Measurements from ENCODE around the gene CMSS1. TPM values are rescaled to one million over a fixed set of nuclear protein-coding genes. Genes with fewer than 3 reads are reported as not detected.

The CMSS1 gene
- polyA plus RNA-seq, 1 of the 3 experiments (the other 2 are of a cell fraction): 9.1 TPM

- H3K27ac ChIP-seq (ENCODE audit: low read depth in 2 of 2, low read length in 1 of 2): peak overlapping the region; percentile 53 to 81; a peak in 3 of 4 replicates
- peaks cover 2 to 56% of the 10 kb centered on the region in 2 experiments; a peak in 3 of 4 replicates for H3K4me1 ChIP-seq (ENCODE audit: control insufficient read depth in 1 of 2, insufficient read depth in 2 of 2, low read depth in 1 of 2, low read length in 1 of 2)
- 0 out of 2 replicates have a peak overlapping the region, but pooled peaks have one; percentile 17 for H3K4me2 ChIP-seq
- POLR2A ChIA-PET: no interaction called here
- H3K4me3 ChIP-seq (ENCODE audit: low read depth in 2 of 2, low read length in 1 of 2): no peak overlapping the region
- no peak overlapping the region for H2AFZ ChIP-seq (ENCODE audit: low read depth)
- 23% methylated on average over 2 of the region's 2 CpGs for WGBS (ENCODE audit: low lambda C conversion rate)
- H3K27me3 ChIP-seq (ENCODE audit: insufficient read depth): no peaks in the 10 kb centered on the region
- CTCF ChIA-PET: interaction anchor here (0.9 to 5.5 kb wide), 5 partner anchors 10 to 392 kb away, joined by 3 to 22 read pairs (median 4); no protein-coding TSS in a partner anchor
- no peaks in the 10 kb centered on the region for H3K9me3 ChIP-seq
- peaks cover 88% of the 10 kb centered on the region for H3K79me2 ChIP-seq (ENCODE audit: insufficient read depth)
- peak overlapping the region; percentile 42; the same call in 1 of the 2 replicates for H3K9ac ChIP-seq
- H3K36me3 ChIP-seq (replicated peaks in 1 of 2; ENCODE audit: control insufficient read depth in 1 of 2, insufficient read depth in 2 of 2, low read length in 1 of 2): peaks cover 39 to 46% of the 10 kb centered on the region in 2 experiments
- H3F3A ChIP-seq (replicated peaks; ENCODE audit: insufficient read depth): peaks cover 41% of the 10 kb centered on the region
- H4K20me1 ChIP-seq (ENCODE audit: insufficient read depth): no peaks in the 10 kb centered on the region
- no peaks in the 10 kb centered on the region for H3K9me2 ChIP-seq
- no peak for DNase-seq
- no peak for TF ChIP-seq RFX5 (IDR thresholded peaks at IDR 0.05; ENCODE audit: low read length)
- no peak for TF ChIP-seq GABPA (IDR thresholded peaks at IDR 0.05; ENCODE audit: low read depth)
- peak in 1 of 2 experiments; percentile 79; a peak in 2 of 4 replicates for TF ChIP-seq EP300 (IDR thresholded peaks at IDR 0.05; ENCODE audit: borderline replicate concordance in 1 of 2, low read depth in 1 of 2, low read length in 1 of 2)
- TF ChIP-seq CTCF (IDR thresholded peaks at IDR 0.05): no peak
- TF ChIP-seq MXI1 (IDR thresholded peaks at IDR 0.05; ENCODE audit: low read depth, low read length): no peak
- TF ChIP-seq RAD21 (IDR thresholded peaks at IDR 0.05; ENCODE audit: low read length): no peak
- TF ChIP-seq, protein P1, sequence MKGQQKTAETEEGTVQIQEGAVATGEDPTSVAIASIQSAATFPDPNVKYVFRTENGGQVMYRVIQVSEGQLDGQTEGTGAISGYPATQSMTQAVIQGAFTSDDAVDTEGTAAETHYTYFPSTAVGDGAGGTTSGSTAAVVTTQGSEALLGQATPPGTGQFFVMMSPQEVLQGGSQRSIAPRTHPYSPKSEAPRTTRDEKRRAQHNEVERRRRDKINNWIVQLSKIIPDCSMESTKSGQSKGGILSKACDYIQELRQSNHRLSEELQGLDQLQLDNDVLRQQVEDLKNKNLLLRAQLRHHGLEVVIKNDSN (IDR thresholded peaks at IDR 0.05; ENCODE audit: borderline replicate concordance, low read depth): no peak
- TF ChIP-seq POLR2AphosphoS5 (IDR thresholded peaks at IDR 0.05; ENCODE audit: low read depth, low read length): peak; percentile 64; the same call in 1 of the 2 replicates
- no peak for TF ChIP-seq YY1 (IDR thresholded peaks at IDR 0.05; ENCODE audit: low read depth)
- TF ChIP-seq TAF1 (IDR thresholded peaks at IDR 0.05; ENCODE audit: borderline replicate concordance, low read depth, low read length): no peak
- TF ChIP-seq FOXM1 (IDR thresholded peaks at IDR 0.05; ENCODE audit: low read depth): peak; percentile 50; the same call in 1 of the 2 replicates
- TF ChIP-seq RXRA (IDR thresholded peaks at IDR 0.05; ENCODE audit: borderline replicate concordance, low read depth): peak; percentile 92
- TF ChIP-seq TEAD4 (IDR thresholded peaks at IDR 0.05; ENCODE audit: borderline replicate concordance, insufficient read depth): 0 out of 2 replicates have a peak, but pooled peaks have one; percentile 67
- no peak for TF ChIP-seq IRF3 (IDR thresholded peaks at IDR 0.05; ENCODE audit: low read depth, low read length)
- peak; percentile 57 for TF ChIP-seq MAX (IDR thresholded peaks at IDR 0.05; ENCODE audit: low read depth)
- peak; percentile 71 for TF ChIP-seq JUND (IDR thresholded peaks at IDR 0.05)
- no peak for TF ChIP-seq ELF1 (IDR thresholded peaks at IDR 0.05)
- TF ChIP-seq, protein P2, sequence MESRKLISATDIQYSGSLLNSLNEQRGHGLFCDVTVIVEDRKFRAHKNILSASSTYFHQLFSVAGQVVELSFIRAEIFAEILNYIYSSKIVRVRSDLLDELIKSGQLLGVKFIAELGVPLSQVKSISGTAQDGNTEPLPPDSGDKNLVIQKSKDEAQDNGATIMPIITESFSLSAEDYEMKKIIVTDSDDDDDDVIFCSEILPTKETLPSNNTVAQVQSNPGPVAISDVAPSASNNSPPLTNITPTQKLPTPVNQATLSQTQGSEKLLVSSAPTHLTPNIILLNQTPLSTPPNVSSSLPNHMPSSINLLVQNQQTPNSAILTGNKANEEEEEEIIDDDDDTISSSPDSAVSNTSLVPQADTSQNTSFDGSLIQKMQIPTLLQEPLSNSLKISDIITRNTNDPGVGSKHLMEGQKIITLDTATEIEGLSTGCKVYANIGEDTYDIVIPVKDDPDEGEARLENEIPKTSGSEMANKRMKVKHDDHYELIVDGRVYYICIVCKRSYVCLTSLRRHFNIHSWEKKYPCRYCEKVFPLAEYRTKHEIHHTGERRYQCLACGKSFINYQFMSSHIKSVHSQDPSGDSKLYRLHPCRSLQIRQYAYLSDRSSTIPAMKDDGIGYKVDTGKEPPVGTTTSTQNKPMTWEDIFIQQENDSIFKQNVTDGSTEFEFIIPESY (IDR thresholded peaks at IDR 0.05; ENCODE audit: borderline replicate concordance, low read depth): 0 out of 2 replicates have a peak, but pooled peaks have one; percentile 32
- no peak for TF ChIP-seq GATA2 (CRISPR knock-in tag; IDR thresholded peaks at IDR 0.05)
- TF ChIP-seq TCF12 (IDR thresholded peaks at IDR 0.05): peak; percentile 87
- TF ChIP-seq EZH2phosphoT487 (IDR thresholded peaks at IDR 0.05; ENCODE audit: borderline replicate concordance, low read depth): no peak
- no peak for TF ChIP-seq RCOR1 (IDR thresholded peaks at IDR 0.05; ENCODE audit: low read length)
- TF ChIP-seq, protein P3, sequence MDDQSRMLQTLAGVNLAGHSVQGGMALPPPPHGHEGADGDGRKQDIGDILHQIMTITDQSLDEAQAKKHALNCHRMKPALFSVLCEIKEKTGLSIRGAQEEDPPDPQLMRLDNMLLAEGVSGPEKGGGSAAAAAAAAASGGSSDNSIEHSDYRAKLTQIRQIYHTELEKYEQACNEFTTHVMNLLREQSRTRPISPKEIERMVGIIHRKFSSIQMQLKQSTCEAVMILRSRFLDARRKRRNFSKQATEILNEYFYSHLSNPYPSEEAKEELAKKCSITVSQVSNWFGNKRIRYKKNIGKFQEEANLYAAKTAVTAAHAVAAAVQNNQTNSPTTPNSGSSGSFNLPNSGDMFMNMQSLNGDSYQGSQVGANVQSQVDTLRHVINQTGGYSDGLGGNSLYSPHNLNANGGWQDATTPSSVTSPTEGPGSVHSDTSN (IDR thresholded peaks at IDR 0.05): peak; percentile 89
- TF ChIP-seq NFIC (IDR thresholded peaks at IDR 0.05; ENCODE audit: borderline replicate concordance): peak; percentile 58; the same call in 1 of the 2 replicates
- peak; percentile 54 for TF ChIP-seq FOSL2 (IDR thresholded peaks at IDR 0.05; ENCODE audit: borderline replicate concordance, low read depth)
- TF ChIP-seq NRF1 (IDR thresholded peaks at IDR 0.05; ENCODE audit: low read depth, low read length): no peak
- no peak for TF ChIP-seq CHD2 (IDR thresholded peaks at IDR 0.05; ENCODE audit: low read length, partially characterized antibody)
These were observed 44.5 kb downstream of the CMSS1 start for GRCh38 chr3:99862208-99862607.

All from SK-N-SH (cell line).